WI38 (cell line): ENCODE results near the gene AATF.

Experiments
- H3K4me3 ChIP-seq: 2 replicates; pipeline ENCODE4 v1.5.1; 2011; ENCODE audit warnings: low read depth, mild to moderate bottlenecking, control low read depth, low read length
- CTCF ChIP-seq: IDR thresholded peaks from 2 replicates; pipeline ENCODE4 v1.5.1; 2012; ENCODE audit warnings: low read depth, mild to moderate bottlenecking, control low read depth, low read length

Gene AATF

GRCh38 chr17:36992701-36993100, 43.9 kb downstream of the AATF start:
- no peak overlapping the region for H3K4me3 ChIP-seq
- no peak for TF ChIP-seq CTCF

GRCh38 chr17:36993227-36993626, 44.5 kb downstream of the AATF start:
- H3K4me3 ChIP-seq: no peak overlapping the region
- TF ChIP-seq CTCF: no peak

GRCh38 chr17:36994438-36994837, 45.7 kb downstream of the AATF start:
- TF ChIP-seq CTCF: no peak
- no peak overlapping the region for H3K4me3 ChIP-seq

- no peak overlapping the region for H3K4me3 ChIP-seq
- TF ChIP-seq CTCF: no peak
Observed at GRCh38 chr17:36999471-36999870, 50.7 kb downstream of the AATF start.

GRCh38 chr17:37016780-37017179, 68.0 kb downstream of the AATF start:
- no peak overlapping the region for H3K4me3 ChIP-seq
- no peak for TF ChIP-seq CTCF

GRCh38 chr17:37017404-37017803, 68.7 kb downstream of the AATF start:
- no peak overlapping the region for H3K4me3 ChIP-seq
- no peak for TF ChIP-seq CTCF

- TF ChIP-seq CTCF: no peak
- H3K4me3 ChIP-seq: no peak overlapping the region
Observed at GRCh38 chr17:37019117-37019740, 70.5 kb downstream of the AATF start.
